Activated CD8-positive, alpha-beta memory T cell treated with anti-CD3 and anti-CD28 coated beads, Interleukin-2, amount 50 U/mL, for 48 hours (primary cell): ENCODE data around the gene EEF2K.
A peak's percentile ranks its signal among the peaks of the same experiment; 100 is the strongest.
"Not testable (repeated sequence)": the region's sequence is repeated elsewhere in the genome, so short reads cannot be mapped to it uniquely, and the experiment has no call there.

Source experiments
- DNase-seq: peaks from one replicate; pipeline ENCODE4 v3.0.0-alpha.2; 2020

The EEF2K gene

GRCh38 chr16:22213801-22214200 lies 7.7 kb downstream of the EEF2K start:
- no peak for DNase-seq

GRCh38 chr16:22214402-22214801 lies 8.3 kb downstream of the EEF2K start:
- no peak for DNase-seq

- DNase-seq: no peak
Observed at GRCh38 chr16:22214889-22215288, 8.8 kb downstream of the EEF2K start.

- no peak for DNase-seq
Observed at GRCh38 chr16:22216191-22216831, 10.2 kb downstream of the EEF2K start.

- not testable (repeated sequence) for DNase-seq
Observed at GRCh38 chr16:22216832-22217225, 10.8 kb downstream of the EEF2K start.

GRCh38 chr16:22217890-22218730 lies 12.0 kb downstream of the EEF2K start:
- peak; percentile 65 for DNase-seq

- no peak for DNase-seq
Observed at GRCh38 chr16:22219389-22220068, 13.5 kb downstream of the EEF2K start.

- no peak for DNase-seq
Observed at GRCh38 chr16:22220069-22220440, 14.0 kb downstream of the EEF2K start.

GRCh38 chr16:22220714-22221113 lies 14.6 kb downstream of the EEF2K start:
- DNase-seq: no peak

GRCh38 chr16:22222006-22222405 lies 15.9 kb downstream of the EEF2K start:
- DNase-seq: no peak

- no peak for DNase-seq
Observed at GRCh38 chr16:22222998-22223397, 16.9 kb downstream of the EEF2K start.

GRCh38 chr16:22225060-22225459 lies 19.0 kb downstream of the EEF2K start:
- DNase-seq: no peak

GRCh38 chr16:22229889-22230288 lies 23.8 kb downstream of the EEF2K start:
- DNase-seq: no peak

- DNase-seq: peak; percentile 57
Observed at GRCh38 chr16:22232277-22233036, 26.4 kb downstream of the EEF2K start.

- no peak for DNase-seq
Observed at GRCh38 chr16:22233037-22233372, 26.9 kb downstream of the EEF2K start.

- DNase-seq: no peak
Observed at GRCh38 chr16:22235839-22236745, 30.0 kb downstream of the EEF2K start.

- DNase-seq: no peak
Observed at GRCh38 chr16:22239131-22239805, 33.2 kb downstream of the EEF2K start.

- DNase-seq: no peak
Observed at GRCh38 chr16:22240023-22240710, 34.1 kb downstream of the EEF2K start.

GRCh38 chr16:22250522-22250921 lies 44.4 kb downstream of the EEF2K start:
- DNase-seq: no peak

- DNase-seq: no peak
Observed at GRCh38 chr16:22252317-22252716, 46.2 kb downstream of the EEF2K start.

- no peak for DNase-seq
Observed at GRCh38 chr16:22253272-22253671, 47.2 kb downstream of the EEF2K start.
